ENCODE measurements around the gene TCTN3. TPM values are rescaled to one million over a fixed set of nuclear protein-coding genes. Genes with fewer than 3 reads are reported as not detected.

The TCTN3 gene
- total and polyA plus RNA-seq, 2 of the 13 experiments (the other 11 are each of a cell fraction or from before 2014, with no cell fraction given), result 53.3 to 60.0 TPM

- TF ChIP-seq REST (IDR thresholded peaks at IDR 0.05; ENCODE audit: borderline replicate concordance in 1 of 2, low read depth in 1 of 2, low read length in 2 of 2) (no peak), RBAK (CRISPR knock-in tag; IDR thresholded peaks at IDR 0.05) (no peak), ZNF790 (CRISPR knock-in tag; IDR thresholded peaks at IDR 0.05; ENCODE audit: borderline replicate concordance) (no peak), KLF11 (CRISPR knock-in tag; IDR thresholded peaks at IDR 0.05) (no peak), GMEB2 (CRISPR knock-in tag; IDR thresholded peaks at IDR 0.05; ENCODE audit: low read depth) (peak; percentile 72), HNF4A (CRISPR knock-in tag; IDR thresholded peaks at IDR 0.05) (no peak), FUBP1 (CRISPR knock-in tag; IDR thresholded peaks at IDR 0.05; ENCODE audit: borderline replicate concordance) (no peak), ZNF460 (CRISPR knock-in tag; IDR thresholded peaks at IDR 0.05; ENCODE audit: borderline replicate concordance) (no peak), AHR (CRISPR knock-in tag; IDR thresholded peaks at IDR 0.05) (0 out of 2 replicates have a peak, but pooled peaks have one; percentile 30), ZNF512 (CRISPR knock-in tag; IDR thresholded peaks at IDR 0.05) (no peak), DMTF1 (CRISPR knock-in tag; IDR thresholded peaks at IDR 0.05) (no peak), SUZ12 (IDR thresholded peaks at IDR 0.05; ENCODE audit: low read depth, low read length) (no peak), SIN3B (IDR thresholded peaks at IDR 0.05; ENCODE audit: low read length) (peak; percentile 19; the same call in 1 of the 2 replicates), ZNF17 (CRISPR knock-in tag; IDR thresholded peaks at IDR 0.05) (no peak), FOXC1 (CRISPR knock-in tag; IDR thresholded peaks at IDR 0.05; ENCODE audit: borderline replicate concordance) (peak; percentile 68; the same call in 1 of the 2 replicates), TFAP4 (IDR thresholded peaks at IDR 0.05; ENCODE audit: borderline replicate concordance, low read depth) (no peak)
Observed at GRCh38 chr10:95693668-95694534, at the start of gene TCTN3 (continued).

All from HepG2 (cell line).